IPS-20b (cell line): Measurements from ENCODE around the gene DGKI.

Source experiments
- H3K27ac ChIP-seq: one replicate; pipeline ENCODE4 v1.5.1; 2013; ENCODE audit warnings: low read length
- H3K27me3 ChIP-seq: 2 replicates; pipeline ENCODE4 v1.6.1; 2013; ENCODE audit warnings: mild to moderate bottlenecking, low read length, inconsistent platforms; ENCODE audit not compliant: insufficient read depth
- H3K36me3 ChIP-seq: 2 replicates; pipeline ENCODE4 v1.6.1; 2013; ENCODE audit warnings: low read depth, mild to moderate bottlenecking, inconsistent platforms, low read length, moderate library complexity; ENCODE audit not compliant: insufficient read depth
- H3K4me1 ChIP-seq: 2 replicates; pipeline ENCODE4 v1.6.1; 2013; ENCODE audit warnings: mild to moderate bottlenecking, control low read depth, inconsistent platforms, low read length, moderate library complexity; ENCODE audit not compliant: insufficient read depth
- H3K4me3 ChIP-seq: 2 replicates; pipeline ENCODE4 v1.5.1; 2013; ENCODE audit warnings: mild to moderate bottlenecking, low read length, inconsistent platforms
- H3K9ac ChIP-seq: 2 replicates; pipeline ENCODE4 v1.6.1; 2013; ENCODE audit warnings: low read depth, mild to moderate bottlenecking, inconsistent platforms, low read length, moderate library complexity
- H3K9me3 ChIP-seq: 2 replicates; pipeline ENCODE4 v1.6.1; 2013; ENCODE audit warnings: mild to moderate bottlenecking, low read depth, low read length, inconsistent platforms; ENCODE audit not compliant: insufficient read depth

DGKI gene

GRCh38 chr7:137771679-137772078 lies 75.1 kb downstream of the DGKI start:
- H3K36me3 ChIP-seq: no peaks in the 10 kb centered on the region
- H3K27me3 ChIP-seq: no peaks in the 10 kb centered on the region
- peaks cover 9% of the 10 kb centered on the region; the same call in 1 of the 2 replicates for H3K4me1 ChIP-seq
- H3K9me3 ChIP-seq: no peaks in the 10 kb centered on the region
- no peak overlapping the region for H3K27ac ChIP-seq
- H3K4me3 ChIP-seq: no peak overlapping the region
- H3K9ac ChIP-seq: no peak overlapping the region

GRCh38 chr7:137771273-137771672 lies 75.5 kb downstream of the DGKI start:
- Histone ChIP-seq H3K27me3 (no peaks in the 10 kb centered on the region), H3K9ac (no peak overlapping the region), H3K4me1 (peaks cover 9% of the 10 kb centered on the region; the same call in 1 of the 2 replicates), H3K27ac (no peak overlapping the region), H3K36me3 (no peaks in the 10 kb centered on the region), H3K4me3 (no peak overlapping the region), H3K9me3 (no peaks in the 10 kb centered on the region)

- Histone ChIP-seq H3K4me3 (no peak overlapping the region), H3K27me3 (no peaks in the 10 kb centered on the region), H3K36me3 (no peaks in the 10 kb centered on the region), H3K27ac (no peak overlapping the region), H3K9me3 (no peaks in the 10 kb centered on the region), H3K4me1 (0 out of 2 replicates have a peak, but pooled peaks cover 5% of the 10 kb centered on the region), H3K9ac (no peak overlapping the region)
These were observed 78.4 kb downstream of the DGKI start for GRCh38 chr7:137768366-137768765.

DNA sequence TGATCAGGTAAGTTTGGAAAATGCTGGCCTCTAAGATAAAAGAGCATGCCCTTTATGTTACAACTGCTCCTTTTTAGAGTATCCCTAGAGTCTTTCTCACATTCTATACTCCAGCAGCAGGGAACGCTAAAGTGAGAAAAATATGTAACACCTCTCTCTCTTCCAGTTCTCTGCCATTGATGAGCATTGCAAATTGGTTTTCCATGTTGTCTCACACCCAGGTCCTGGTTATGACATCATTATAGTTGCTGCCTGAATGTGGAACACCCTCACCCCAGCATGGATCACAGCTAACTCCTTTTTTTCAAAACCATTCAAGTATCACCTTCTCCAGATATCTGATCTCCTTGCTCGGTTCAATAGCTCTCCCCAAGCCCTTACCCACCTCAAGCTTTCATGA lies 84.4 kb downstream of the DGKI start:
- H3K4me3 ChIP-seq: no peak overlapping the region
- H3K27me3 ChIP-seq: no peaks in the 10 kb centered on the region
- H3K9me3 ChIP-seq: no peaks in the 10 kb centered on the region

GRCh38 chr7:137760111-137760510 lies 86.7 kb downstream of the DGKI start:
- Histone ChIP-seq H3K9me3 (no peaks in the 10 kb centered on the region), H3K27me3 (no peaks in the 10 kb centered on the region), H3K27ac (no peak overlapping the region), H3K4me3 (no peak overlapping the region), H3K4me1 (peaks cover 6% of the 10 kb centered on the region; the same call in 1 of the 2 replicates), H3K9ac (no peak overlapping the region), H3K36me3 (no peaks in the 10 kb centered on the region)

More for the DNA sequence above, 84.4 kb downstream of the DGKI start:
- H3K27ac ChIP-seq: no peak overlapping the region
- no peak overlapping the region for H3K9ac ChIP-seq
- H3K4me1 ChIP-seq: peaks cover 6% of the 10 kb centered on the region; the same call in 1 of the 2 replicates
- H3K36me3 ChIP-seq: no peaks in the 10 kb centered on the region

- Histone ChIP-seq H3K27me3 (no peaks in the 10 kb centered on the region), H3K9ac (no peak overlapping the region), H3K9me3 (no peaks in the 10 kb centered on the region), H3K4me3 (no peak overlapping the region), H3K36me3 (no peaks in the 10 kb centered on the region), H3K4me1 (peaks cover 28% of the 10 kb centered on the region), H3K27ac (no peak overlapping the region)
These were observed 89.4 kb downstream of the DGKI start for GRCh38 chr7:137757146-137757925.

DNA sequence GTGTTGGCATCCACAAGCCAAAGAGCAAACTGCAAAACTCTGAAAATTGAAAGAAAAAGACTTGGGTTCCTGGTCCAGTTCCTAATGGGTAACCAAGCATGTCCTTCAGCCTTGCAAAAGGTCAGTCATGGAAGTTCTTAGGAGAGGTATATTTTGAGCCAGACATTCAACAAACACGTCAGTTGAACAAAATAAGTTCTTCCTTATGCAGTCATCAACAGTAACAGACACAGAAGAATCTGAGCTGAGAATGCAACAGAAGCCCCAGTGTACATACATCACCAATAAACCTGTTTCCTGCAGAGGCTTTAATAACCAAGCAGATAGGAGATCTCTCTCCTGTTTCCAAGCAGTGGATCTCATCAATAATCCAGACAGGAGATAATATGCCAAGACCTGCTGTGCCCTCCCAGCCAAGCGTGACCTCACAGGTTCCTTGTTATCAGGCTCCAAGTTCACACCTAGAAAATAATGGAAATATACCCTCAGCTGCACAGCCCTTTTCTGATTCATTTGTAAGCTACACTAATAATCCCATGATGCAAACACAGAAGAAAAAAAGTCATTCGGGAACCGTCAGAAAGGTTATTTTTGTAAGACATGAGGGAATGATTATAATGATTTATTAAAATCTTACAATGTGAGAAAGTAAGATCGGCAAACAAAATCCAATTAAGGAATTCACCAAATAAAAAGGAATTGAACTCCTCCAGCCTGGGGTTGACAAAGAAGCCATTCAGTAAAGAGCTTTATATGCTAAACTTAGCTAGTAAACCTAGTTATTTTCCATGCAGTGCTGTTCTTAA lies 90.7 kb downstream of the DGKI start:
- peaks cover 28% of the 10 kb centered on the region for H3K4me1 ChIP-seq
- H3K36me3 ChIP-seq: no peaks in the 10 kb centered on the region
- no peak overlapping the region for H3K27ac ChIP-seq
- H3K4me3 ChIP-seq: no peak overlapping the region
- H3K9ac ChIP-seq: no peak overlapping the region
- no peaks in the 10 kb centered on the region for H3K9me3 ChIP-seq
- H3K27me3 ChIP-seq: no peaks in the 10 kb centered on the region

GRCh38 chr7:137755427-137755826 lies 91.3 kb downstream of the DGKI start:
- Histone ChIP-seq H3K9me3 (no peaks in the 10 kb centered on the region), H3K36me3 (no peaks in the 10 kb centered on the region), H3K9ac (no peak overlapping the region), H3K27me3 (no peaks in the 10 kb centered on the region), H3K4me1 (peaks cover 28% of the 10 kb centered on the region), H3K4me3 (no peak overlapping the region), H3K27ac (no peak overlapping the region)

DNA sequence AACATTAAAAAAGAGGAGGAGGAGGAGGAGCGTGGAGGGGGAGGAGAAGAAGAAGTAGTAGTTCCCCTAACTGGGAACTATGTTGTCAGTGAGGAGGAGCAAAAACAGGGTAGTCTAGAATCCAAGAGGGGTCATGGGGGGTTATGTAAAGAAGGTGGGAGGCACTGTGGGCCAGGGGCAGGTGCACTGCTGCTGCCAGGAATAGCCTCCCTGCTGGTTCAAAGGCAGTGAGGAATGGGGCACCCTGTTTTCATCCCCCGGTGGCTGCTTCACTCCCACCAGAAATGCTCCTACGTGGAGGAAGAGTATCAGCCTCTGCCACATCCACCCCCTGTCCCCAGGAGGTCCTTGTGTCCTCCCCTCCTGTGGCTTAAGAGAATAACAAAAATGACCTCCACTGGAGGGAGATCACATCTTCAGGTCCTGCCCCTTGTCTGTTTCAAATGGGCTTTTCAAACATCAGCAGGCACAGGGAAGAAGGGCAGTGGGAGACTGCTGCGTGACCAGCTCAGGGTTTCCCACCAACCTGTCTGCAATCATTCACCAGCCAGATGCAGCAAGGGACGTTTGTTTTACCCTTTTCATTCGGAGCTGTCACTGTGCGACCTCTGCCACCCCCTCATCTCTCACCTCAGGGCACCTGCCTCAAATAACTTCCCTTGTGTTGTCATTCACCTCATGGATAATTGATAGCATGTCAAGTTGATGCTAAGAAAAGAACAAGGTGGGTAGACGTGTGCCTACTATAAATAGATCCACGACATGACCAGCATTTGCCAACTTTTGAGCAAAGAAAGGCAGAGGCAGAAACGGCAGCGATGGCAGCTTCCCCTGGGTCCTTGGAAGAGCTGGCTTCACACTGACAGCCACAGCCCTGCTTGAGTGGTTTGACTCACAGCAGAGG lies 92.6 kb downstream of the DGKI start:
- Histone ChIP-seq H3K9ac (0 out of 2 replicates have a peak overlapping the region, but pooled peaks have one; percentile 8), H3K27me3 (no peaks in the 10 kb centered on the region), H3K9me3 (no peaks in the 10 kb centered on the region), H3K36me3 (no peaks in the 10 kb centered on the region), H3K4me3 (peak overlapping the region; percentile 31; the same call in 1 of the 2 replicates), H3K27ac (no peak overlapping the region), H3K4me1 (peaks cover 27% of the 10 kb centered on the region)

DNA sequence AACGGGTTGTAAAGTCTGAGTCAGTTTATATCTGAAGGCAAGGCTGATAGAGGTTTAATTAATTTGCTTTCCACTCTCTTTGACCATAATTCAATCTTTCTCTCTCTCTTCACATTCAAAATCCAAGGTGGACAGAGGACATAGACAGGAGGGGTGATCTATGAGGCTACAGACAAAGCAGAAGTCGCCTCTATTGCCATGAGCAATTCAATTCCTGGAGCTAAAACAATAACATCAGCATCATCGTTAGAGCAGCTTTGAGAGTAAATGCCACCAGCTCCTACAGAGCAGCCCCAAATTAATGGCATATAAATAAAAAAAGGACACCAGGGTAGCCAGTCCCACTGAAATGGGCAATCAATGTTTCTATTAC lies 93.2 kb downstream of the DGKI start:
- Histone ChIP-seq H3K27me3 (no peaks in the 10 kb centered on the region), H3K4me1 (peaks cover 34% of the 10 kb centered on the region)

GRCh38 chr7:137753067-137753466 lies 93.7 kb downstream of the DGKI start:
- H3K27me3 ChIP-seq: no peaks in the 10 kb centered on the region
- no peak overlapping the region for H3K4me3 ChIP-seq
- H3K9me3 ChIP-seq: no peaks in the 10 kb centered on the region
- no peaks in the 10 kb centered on the region for H3K36me3 ChIP-seq
- H3K4me1 ChIP-seq: peaks cover 37% of the 10 kb centered on the region
- no peak overlapping the region for H3K27ac ChIP-seq
- H3K9ac ChIP-seq: no peak overlapping the region

More for the DNA sequence above, 93.2 kb downstream of the DGKI start:
- no peak overlapping the region; the same call in 1 of the 2 replicates for H3K4me3 ChIP-seq
- H3K36me3 ChIP-seq: no peaks in the 10 kb centered on the region
- no peaks in the 10 kb centered on the region for H3K9me3 ChIP-seq
- no peak overlapping the region for H3K27ac ChIP-seq
- H3K9ac ChIP-seq: no peak overlapping the region
